A673 (cell line): ENCODE results near the gene THY1. TPM values are rescaled to one million over a fixed set of nuclear protein-coding genes. Genes with fewer than 3 reads are reported as not detected.

Experiments used
- BruUV-seq: library from RNA; stranded (reverse); fragments of 400-500 nt; replicated peaks from 2 replicates; lab custom pipeline; 2021; lab: Mats Ljungman, UMichigan
- CTCF ChIA-PET: fragments of 300-600 bp; sonication (Branson Sonifier 250); formaldehyde crosslinking; loops from one replicate; lab custom pipeline; 2022; ENCODE audit warnings: antibody characterized with exemption; lab: Charles Lee
- POLR2A ChIA-PET: fragments of 300-600 bp; sonication (Branson Sonifier 250); formaldehyde crosslinking; loops from one replicate; lab custom pipeline; 2022; ENCODE audit warnings: antibody characterized with exemption; ENCODE audit not compliant: low non-redundant PET; lab: Charles Lee
- DNase-seq: peaks from one replicate; pipeline ENCODE4 v3.0.0-alpha.2; 2015; ENCODE audit warnings: low spot score
- H3K27ac ChIP-seq: fragments of 200-600 bp; sonication (generic); 2 replicates; pipeline ENCODE4 v1.5.1; 2016; ENCODE audit warnings: mixed run types, low read depth, mild to moderate bottlenecking, mixed read lengths, antibody characterized with exemption, low read length; ENCODE audit not compliant: poor library complexity, severe bottlenecking
- H3K27me3 ChIP-seq: fragments of 200-600 bp; sonication (generic); replicated peaks from 2 replicates; pipeline ENCODE4 v1.6.1; 2017; ENCODE audit warnings: mixed run types, low read depth, mild to moderate bottlenecking, mixed read lengths, antibody characterized with exemption, low read length; ENCODE audit not compliant: insufficient read depth, poor library complexity
- H3K36me3 ChIP-seq: fragments of 200-600 bp; sonication (generic); 2 replicates; pipeline ENCODE4 v1.6.1; 2016; ENCODE audit warnings: mixed run types, mild to moderate bottlenecking, mixed read lengths, antibody characterized with exemption, low read length; ENCODE audit not compliant: insufficient read depth, poor library complexity, severe bottlenecking
- H3K4me1 ChIP-seq: fragments of 200-600 bp; sonication (generic); 2 replicates; pipeline ENCODE4 v1.6.1; 2017; ENCODE audit warnings: mixed run types, mild to moderate bottlenecking, mixed read lengths, antibody characterized with exemption, low read length; ENCODE audit not compliant: insufficient read depth, poor library complexity, severe bottlenecking
- H3K4me3 ChIP-seq: fragments of 200-600 bp; sonication (generic); 2 replicates; pipeline ENCODE4 v1.5.1; 2016; ENCODE audit warnings: low read depth, mixed run types, mild to moderate bottlenecking, mixed read lengths, low read length; ENCODE audit not compliant: poor library complexity, severe bottlenecking
- H3K9me3 ChIP-seq: fragments of 200-600 bp; sonication (generic); 2 replicates; pipeline ENCODE4 v1.6.1; 2016; ENCODE audit warnings: mixed run types, low read depth, mild to moderate bottlenecking, mixed read lengths, antibody characterized with exemption, low read length; ENCODE audit not compliant: poor library complexity, severe bottlenecking
- CTCF ChIP-seq: fragments of 300-800, 200-600 bp; sonication (generic); conservative IDR thresholded peaks from 2 replicates; pipeline ENCODE4 v1.5.1; 2017; ENCODE audit warnings: low read depth, mild to moderate bottlenecking, antibody characterized with exemption, low read length, moderate library complexity, mixed read lengths
- EZH2 ChIP-seq: fragments of 200-600 bp; sonication (generic); IDR thresholded peaks from 2 replicates; pipeline ENCODE4 v1.6.1; 2017; ENCODE audit warnings: borderline replicate concordance, low read depth, mild to moderate bottlenecking, mixed read lengths, antibody characterized with exemption, low read length; ENCODE audit not compliant: poor library complexity, severe bottlenecking
- intact Hi-C: fragments of 100-400 bp; cut with micrococcal nuclease; formaldehyde crosslinking; loops from one replicate; pipeline ENCODE4 v1.10.0; 2022; ENCODE audit not compliant: unreplicated experiment
- total RNA-seq: library from RNA; stranded (reverse); gene quantifications from 2 replicates; pipeline ENCODE4 v1.2.3, GENCODE V29; 2021

Gene THY1
- total RNA-seq, 1 experiment from 2014 or later: 187 TPM

- no peak overlapping the region for H3K27ac ChIP-seq
- no peaks in the 10 kb centered on the region for H3K27me3 ChIP-seq
- TF ChIP-seq EZH2: no peak
- no peak for TF ChIP-seq CTCF
- H3K9me3 ChIP-seq: no peaks in the 10 kb centered on the region
- H3K4me1 ChIP-seq: peaks cover 17% of the 10 kb centered on the region
- no peak for DNase-seq
- peaks cover 19% of the 10 kb centered on the region for H3K36me3 ChIP-seq
- H3K4me3 ChIP-seq: no peak overlapping the region
- BruUV-seq: no TSS peak
- POLR2A ChIA-PET: no interaction called here
- intact Hi-C loops: no loop called here
- CTCF ChIA-PET: no interaction called here
These were observed 6.1 kb downstream of the THY1 start for GRCh38 chr11:119416606-119417580.

GRCh38 chr11:119415966-119416365 lies 7.0 kb downstream of the THY1 start:
- no peak for DNase-seq
- H3K4me1 ChIP-seq: peaks cover 12% of the 10 kb centered on the region
- H3K27ac ChIP-seq: no peak overlapping the region
- H3K27me3 ChIP-seq: no peaks in the 10 kb centered on the region
- peaks cover 19% of the 10 kb centered on the region for H3K36me3 ChIP-seq
- H3K9me3 ChIP-seq: no peaks in the 10 kb centered on the region
- intact Hi-C loops: no loop called here
- no TSS peak for BruUV-seq
- TF ChIP-seq EZH2 (no peak), CTCF (no peak)
- ChIA-PET POLR2A (no interaction called here), CTCF (no interaction called here)
- no peak overlapping the region for H3K4me3 ChIP-seq

GRCh38 chr11:119415517-119415916 lies 7.5 kb downstream of the THY1 start:
- H3K4me3 ChIP-seq: no peak overlapping the region
- POLR2A ChIA-PET: no interaction called here
- H3K27me3 ChIP-seq: no peaks in the 10 kb centered on the region
- CTCF ChIA-PET: interaction anchor here (0.7 kb wide), 1 partner anchor 487 kb away, joined by 3 read pairs; no protein-coding TSS in a partner anchor
- peaks cover 19% of the 10 kb centered on the region for H3K36me3 ChIP-seq
- no TSS peak for BruUV-seq
- no peak for DNase-seq
- no peaks in the 10 kb centered on the region for H3K9me3 ChIP-seq
- TF ChIP-seq EZH2 (no peak), CTCF (no peak)
- H3K4me1 ChIP-seq: peaks cover 7% of the 10 kb centered on the region
- no peak overlapping the region for H3K27ac ChIP-seq
- intact Hi-C loops: no loop called here
